Coronary artery (tissue), 2 donors: ENCODE measurements around the gene PIK3CB.

Experiments used
- DNase-seq: peaks from one replicate; pipeline ENCODE4 v3.0.0-alpha.2; 2017; ENCODE audit warnings: low spot score
- H3K27ac ChIP-seq, 2 donors: fragments of 200-600 bp; sonication (generic); one replicate each; pipeline ENCODE4 v1.5.1; 2016 to 2019
- H3K4me3 ChIP-seq: fragments of 200-600 bp; sonication (generic); 2 replicates; pipeline ENCODE4 v1.5.1; 2016; ENCODE audit warnings: mild to moderate bottlenecking, moderate library complexity
- TF ChIP-seq, protein P1 (sequence below): fragments of 200-600 bp; sonication (generic); IDR thresholded peaks from one replicate; pipeline ENCODE4 v1.5.1; 2019; ENCODE audit warnings: antibody characterized with exemption

Gene PIK3CB

DNA sequence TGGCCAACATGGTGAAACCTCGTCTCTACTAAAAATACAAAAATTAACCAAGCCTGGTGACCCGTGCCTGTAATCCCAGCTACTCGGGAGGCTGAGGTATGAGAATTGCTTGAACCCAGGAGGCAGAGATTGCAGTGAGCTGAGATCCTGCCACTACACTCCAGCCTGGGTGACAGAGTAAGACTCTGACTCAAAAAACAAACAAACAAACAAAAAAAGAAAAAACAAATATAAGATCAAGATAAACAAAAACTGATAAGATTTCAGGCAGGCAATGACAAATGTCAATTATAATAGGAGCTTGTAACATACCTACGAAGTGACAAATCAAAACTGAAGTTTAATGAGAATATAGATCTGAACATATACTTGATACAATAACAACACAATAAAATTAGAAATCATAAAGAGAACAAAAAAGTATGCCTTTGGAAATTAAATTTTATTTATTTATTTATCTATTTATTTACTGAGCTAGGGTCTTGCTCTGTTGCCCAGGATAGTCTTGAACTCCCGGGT, 155.8 kb downstream of the PIK3CB start:
- H3K27ac ChIP-seq: no peak overlapping the region
- no peak overlapping the region for H3K4me3 ChIP-seq
- TF ChIP-seq, protein P1, sequence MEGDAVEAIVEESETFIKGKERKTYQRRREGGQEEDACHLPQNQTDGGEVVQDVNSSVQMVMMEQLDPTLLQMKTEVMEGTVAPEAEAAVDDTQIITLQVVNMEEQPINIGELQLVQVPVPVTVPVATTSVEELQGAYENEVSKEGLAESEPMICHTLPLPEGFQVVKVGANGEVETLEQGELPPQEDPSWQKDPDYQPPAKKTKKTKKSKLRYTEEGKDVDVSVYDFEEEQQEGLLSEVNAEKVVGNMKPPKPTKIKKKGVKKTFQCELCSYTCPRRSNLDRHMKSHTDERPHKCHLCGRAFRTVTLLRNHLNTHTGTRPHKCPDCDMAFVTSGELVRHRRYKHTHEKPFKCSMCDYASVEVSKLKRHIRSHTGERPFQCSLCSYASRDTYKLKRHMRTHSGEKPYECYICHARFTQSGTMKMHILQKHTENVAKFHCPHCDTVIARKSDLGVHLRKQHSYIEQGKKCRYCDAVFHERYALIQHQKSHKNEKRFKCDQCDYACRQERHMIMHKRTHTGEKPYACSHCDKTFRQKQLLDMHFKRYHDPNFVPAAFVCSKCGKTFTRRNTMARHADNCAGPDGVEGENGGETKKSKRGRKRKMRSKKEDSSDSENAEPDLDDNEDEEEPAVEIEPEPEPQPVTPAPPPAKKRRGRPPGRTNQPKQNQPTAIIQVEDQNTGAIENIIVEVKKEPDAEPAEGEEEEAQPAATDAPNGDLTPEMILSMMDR: no peak
- DNase-seq: no peak

DNA sequence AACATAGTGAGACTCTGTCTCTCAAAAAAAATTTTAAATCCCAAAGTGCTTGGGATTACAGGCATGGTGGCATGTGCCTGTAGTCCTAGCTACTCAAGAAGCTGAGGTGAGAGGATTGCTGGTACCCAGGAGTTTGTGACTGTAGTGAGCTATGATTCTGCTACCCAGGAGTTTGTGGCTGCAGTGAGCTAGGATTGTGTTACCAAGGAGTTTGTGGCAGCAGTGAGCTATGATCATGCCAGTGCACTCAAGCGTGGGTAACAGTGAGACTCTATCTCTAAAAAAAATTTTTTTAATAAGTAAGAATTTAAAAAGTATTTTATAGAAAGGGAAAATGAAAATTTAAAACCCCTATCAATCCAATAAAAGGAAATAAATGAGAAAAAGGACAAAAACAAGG, 156.6 kb downstream of the PIK3CB start:
- H3K4me3 ChIP-seq: no peak overlapping the region
- DNase-seq: no peak
- no peak overlapping the region for H3K27ac ChIP-seq
- TF ChIP-seq, protein P1: no peak

DNA sequence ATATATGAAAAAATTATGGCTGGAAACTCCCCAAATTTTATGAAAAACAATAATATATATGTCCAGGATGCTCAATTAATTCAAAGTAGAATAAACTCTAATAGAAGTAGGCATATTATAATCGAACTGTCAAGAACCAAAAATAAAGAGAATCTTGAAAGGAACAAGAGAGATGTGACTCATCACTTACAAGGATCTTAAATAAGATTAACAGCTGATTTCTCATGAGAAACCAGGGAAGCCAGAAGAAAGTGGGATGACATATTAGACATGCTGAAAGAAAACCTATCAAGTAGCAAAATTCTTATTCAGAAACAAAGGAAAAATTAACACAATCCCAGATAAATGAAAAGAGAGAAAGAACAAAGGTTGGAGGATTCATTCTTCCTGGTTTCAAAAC, 159.3 kb downstream of the PIK3CB start:
- H3K27ac ChIP-seq: no peak overlapping the region
- no peak overlapping the region for H3K4me3 ChIP-seq
- TF ChIP-seq, protein P1: no peak
- no peak for DNase-seq

DNA sequence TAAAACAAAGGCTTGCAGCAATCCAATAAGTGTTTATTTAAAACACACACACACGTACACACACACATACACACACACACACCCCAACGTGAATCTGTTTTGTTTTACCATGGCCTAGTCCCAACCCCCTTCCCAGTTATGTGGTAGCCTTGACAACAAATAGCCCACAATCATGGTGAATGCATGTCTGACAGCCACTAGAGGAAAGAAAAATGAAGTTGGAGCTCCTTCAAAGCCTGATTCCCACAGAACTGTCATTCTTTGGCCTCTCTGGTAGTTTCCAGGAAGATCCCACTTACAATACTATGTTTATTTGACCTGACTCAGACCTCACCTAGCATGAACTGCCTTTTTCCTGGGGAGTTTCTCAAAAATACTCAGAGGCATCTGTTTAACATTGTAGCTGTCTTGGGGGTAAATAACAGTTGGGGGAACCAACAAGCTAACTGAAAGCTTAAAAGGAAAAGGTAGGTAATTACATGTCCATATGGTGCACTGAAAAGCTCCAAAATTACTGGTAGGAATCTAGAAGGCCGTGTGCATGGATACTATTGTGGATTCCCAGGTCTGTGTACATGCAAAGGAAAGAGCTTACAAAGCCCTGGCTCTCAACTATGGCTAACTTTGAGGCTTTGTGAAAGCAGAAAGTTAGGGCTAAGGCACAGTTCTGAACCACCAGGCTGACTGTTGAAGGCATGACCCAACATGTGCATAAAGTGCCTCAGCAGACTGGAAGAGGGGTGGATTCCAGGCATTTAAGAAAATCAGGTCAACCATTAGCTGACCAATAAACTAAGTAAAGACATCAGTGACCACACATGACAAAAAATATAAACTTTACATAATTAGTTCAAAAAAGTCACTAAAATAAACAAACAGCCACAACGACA, 160.8 kb downstream of the PIK3CB start:
- DNase-seq: no peak
- no peak overlapping the region for H3K4me3 ChIP-seq
- TF ChIP-seq, protein P1: no peak
- no peak overlapping the region for H3K27ac ChIP-seq

DNA sequence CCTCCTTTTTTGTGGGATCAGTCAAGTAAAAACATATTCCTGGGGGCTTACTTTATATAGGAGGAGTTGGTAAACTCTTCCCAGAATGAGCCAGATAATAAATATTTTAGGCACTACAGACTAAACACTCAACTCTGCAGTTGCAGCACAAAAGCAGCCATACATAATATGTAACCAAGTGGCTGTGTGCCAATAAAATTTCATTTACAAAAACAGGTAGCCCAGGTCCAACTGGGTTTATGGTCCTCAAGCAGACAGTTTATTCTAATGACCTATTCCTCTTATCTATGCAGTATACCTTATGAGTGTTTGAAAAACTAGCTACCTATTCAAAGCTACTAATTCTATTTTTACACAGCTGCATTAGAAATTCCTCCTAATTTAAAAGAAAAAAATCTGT, 164.3 kb downstream of the PIK3CB start:
- no peak for DNase-seq
- TF ChIP-seq, protein P1: no peak
- H3K4me3 ChIP-seq: no peak overlapping the region
- H3K27ac ChIP-seq: no peak overlapping the region

DNA sequence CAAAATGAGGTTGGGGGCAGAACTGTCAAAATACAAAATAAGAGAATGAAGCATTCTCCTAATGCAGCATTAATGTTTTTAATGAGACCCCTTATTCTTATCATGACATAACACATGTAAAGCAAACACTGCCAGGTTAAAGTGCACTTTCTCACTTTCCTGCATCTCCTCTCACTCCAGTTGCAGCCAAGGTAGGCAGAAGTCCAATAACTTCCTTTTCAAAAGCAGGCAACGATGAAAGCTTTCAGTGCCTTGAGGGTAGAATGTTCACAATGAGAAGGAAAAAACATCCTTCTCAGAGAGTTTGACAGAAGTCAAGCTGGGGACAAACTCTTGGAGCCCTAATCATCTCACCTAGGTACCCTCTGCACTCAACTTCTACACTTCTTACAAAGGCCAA, 166.6 kb downstream of the PIK3CB start:
- Histone ChIP-seq H3K27ac (no peak overlapping the region), H3K4me3 (no peak overlapping the region)
- no peak for DNase-seq
- TF ChIP-seq, protein P1: no peak

DNA sequence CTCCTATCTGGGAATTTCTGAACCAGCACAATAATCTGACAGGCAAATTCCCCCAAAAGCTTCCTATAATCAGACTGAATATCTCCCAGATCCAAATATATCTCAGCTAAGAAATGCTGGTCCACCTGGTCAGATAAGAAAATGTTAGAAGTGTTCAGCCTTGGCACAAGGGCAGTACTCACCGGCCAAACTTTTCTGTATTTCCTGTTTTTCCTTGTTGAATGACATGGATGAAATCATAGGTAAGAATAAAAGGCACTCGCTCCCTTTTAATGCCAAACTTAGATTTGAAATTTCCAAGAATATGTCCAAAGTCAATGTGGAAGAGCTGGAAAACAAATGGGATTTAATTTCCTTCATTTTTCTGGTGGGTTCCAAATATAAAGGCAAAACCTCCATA, 177.2 kb downstream of the PIK3CB start:
- Histone ChIP-seq H3K4me3 (no peak overlapping the region), H3K27ac (no peak overlapping the region)
- TF ChIP-seq, protein P1: no peak
- DNase-seq: no peak
